ENCODE data around the gene MRNIP.

The MRNIP gene

GRCh38 chr5:179820127-179820482, 38.5 kb downstream of the MRNIP start:
- no peak for DNase-seq

GRCh38 chr5:179819296-179820126, 39.1 kb downstream of the MRNIP start:
- DNase-seq = no peak

- DNase-seq = peak; percentile 21
Measured at GRCh38 chr5:179818746-179819295, 39.8 kb downstream of the MRNIP start.

- no peak for DNase-seq
Measured at GRCh38 chr5:179817890-179818745, 40.5 kb downstream of the MRNIP start.

- no peak for DNase-seq
Measured at GRCh38 chr5:179817470-179817840, 41.2 kb downstream of the MRNIP start.

GRCh38 chr5:179816796-179817469, 41.7 kb downstream of the MRNIP start:
- no peak for DNase-seq

- DNase-seq = no peak
Measured at GRCh38 chr5:179816401-179816795, 42.2 kb downstream of the MRNIP start.

- DNase-seq = no peak
Measured at GRCh38 chr5:179815491-179816249, 42.9 kb downstream of the MRNIP start.

- DNase-seq = no peak
Measured at GRCh38 chr5:179814090-179814489, 44.5 kb downstream of the MRNIP start.

GRCh38 chr5:179812997-179813607, 45.5 kb downstream of the MRNIP start:
- no peak for DNase-seq

GRCh38 chr5:179812135-179812825, 46.3 kb downstream of the MRNIP start:
- DNase-seq = no peak

- DNase-seq = peak; percentile 21
Measured at GRCh38 chr5:179806250-179807048, 52.2 kb downstream of the MRNIP start, which contains the start of gene MGAT4B. Gene MGAT4B, minus strand, starts transcription at chr5:179806866. Its CDS starts 283 bp downstream, at chr5:179806583.

- no peak for DNase-seq
Measured at GRCh38 chr5:179805529-179806249, 52.9 kb downstream of the MRNIP start.

- DNase-seq = no peak
Measured at GRCh38 chr5:179805070-179805528, 53.5 kb downstream of the MRNIP start.

GRCh38 chr5:179804555-179804947, 54.1 kb downstream of the MRNIP start:
- DNase-seq = no peak

- DNase-seq = no peak
Measured at GRCh38 chr5:179803651-179804554, 54.7 kb downstream of the MRNIP start.

GRCh38 chr5:179802950-179803562, 55.6 kb downstream of the MRNIP start:
- DNase-seq = no peak

All from NCI-H2227 treated with DMSO at 0.1 percent for 48 hours (cell line).